Measurements from ENCODE around the gene TMEM221. TPM values are rescaled to one million over a fixed set of nuclear protein-coding genes. Genes with fewer than 3 reads are reported as not detected.
A peak's percentile ranks its signal among the peaks of the same experiment; 100 is the strongest.
"Not testable (repeated sequence)": the region's sequence is repeated elsewhere in the genome, so short reads cannot be mapped to it uniquely, and the experiment has no call there.

The TMEM221 gene
- 0.15 TPM for polyA plus RNA-seq (2013, experiment 1 of 2; ENCODE audit: insufficient read length)
- polyA plus RNA-seq (2013, experiment 2 of 2; ENCODE audit: insufficient read length): 0.17 TPM

DNA sequence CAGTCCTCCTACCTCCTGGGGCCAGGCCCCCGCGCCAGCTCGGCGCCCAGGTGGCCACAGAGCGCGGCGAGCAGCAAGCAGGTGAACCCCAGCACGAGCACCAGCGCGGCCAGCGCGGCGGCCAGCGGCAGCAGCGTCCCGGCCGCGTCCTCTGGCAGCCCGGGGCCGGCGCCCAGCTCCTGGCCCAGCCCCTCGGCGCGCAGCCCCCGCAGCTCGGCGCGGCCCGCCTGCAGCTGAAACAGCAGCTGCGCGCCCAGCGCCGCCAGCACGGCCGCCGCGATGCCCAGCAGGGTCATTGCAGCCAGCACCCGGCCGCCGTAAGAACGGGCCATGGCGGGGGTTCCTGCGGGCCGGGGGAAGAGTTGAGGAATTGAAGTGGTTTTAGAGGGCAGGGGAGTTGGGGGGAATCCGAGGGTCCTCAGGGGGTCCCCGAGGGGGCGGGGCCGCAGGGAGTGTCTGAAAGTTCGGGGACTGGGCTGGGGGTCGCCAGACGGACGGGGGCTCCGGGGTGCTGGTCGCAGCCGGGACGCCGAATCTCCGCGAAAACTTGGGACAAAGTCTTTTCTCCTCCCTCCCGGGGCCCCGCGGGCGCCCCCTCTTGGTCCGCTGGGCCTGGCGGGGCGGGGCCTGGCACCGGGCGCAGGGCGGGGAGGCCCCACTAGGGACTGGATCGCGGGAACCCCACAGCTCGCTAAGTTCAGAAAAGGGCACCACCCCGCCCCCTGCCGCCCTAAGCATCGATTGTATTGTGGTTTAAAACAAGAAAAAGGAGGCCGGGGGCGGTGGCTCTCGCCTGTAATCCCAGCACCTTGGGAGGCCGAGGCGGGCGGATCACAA is at the start of gene TMEM221:
Gene TMEM221 (minus strand): TSS at position 538 of the 837 bp plus-strand sequence. CDS start 206 bp downstream, at position 332.
- DNase-seq: no peak

GRCh38 chr19:17497149-17497798 is 48.8 kb upstream of the TMEM221 start:
- DNase-seq: no peak

DNA sequence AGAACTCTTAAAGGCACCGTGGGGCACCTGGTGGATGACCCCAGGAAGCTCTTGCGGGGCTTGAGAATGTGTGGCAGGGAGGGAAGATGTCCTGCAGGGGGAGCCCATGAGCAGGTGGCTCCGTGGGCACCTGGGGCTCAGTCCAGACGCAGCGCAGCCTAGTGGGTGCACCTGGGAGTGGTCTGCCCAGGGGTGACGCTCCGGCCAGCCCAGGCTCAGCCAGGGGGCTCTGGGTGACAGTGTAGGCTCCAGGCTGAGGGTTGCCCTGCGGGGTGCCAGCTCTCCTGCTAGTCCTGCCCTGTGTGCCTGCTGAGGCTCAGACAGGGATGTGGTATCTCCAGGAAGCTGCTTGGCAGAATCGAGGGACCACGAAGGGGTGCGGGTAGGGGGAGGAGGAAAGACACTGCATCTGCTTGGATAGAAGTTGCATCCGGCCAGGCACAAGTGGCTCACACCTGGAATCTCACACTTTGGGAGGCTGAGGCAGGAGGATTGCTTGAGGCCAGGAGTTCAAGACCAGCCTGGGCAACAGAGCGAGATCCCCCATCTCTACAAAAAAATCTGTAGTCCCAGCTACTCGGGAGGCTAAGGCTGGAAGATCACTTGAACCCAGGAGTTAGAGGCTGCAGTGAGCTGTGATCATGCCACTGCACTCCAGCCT is 48.0 kb upstream of the TMEM221 start:
- DNase-seq: peak; percentile 63

DNA sequence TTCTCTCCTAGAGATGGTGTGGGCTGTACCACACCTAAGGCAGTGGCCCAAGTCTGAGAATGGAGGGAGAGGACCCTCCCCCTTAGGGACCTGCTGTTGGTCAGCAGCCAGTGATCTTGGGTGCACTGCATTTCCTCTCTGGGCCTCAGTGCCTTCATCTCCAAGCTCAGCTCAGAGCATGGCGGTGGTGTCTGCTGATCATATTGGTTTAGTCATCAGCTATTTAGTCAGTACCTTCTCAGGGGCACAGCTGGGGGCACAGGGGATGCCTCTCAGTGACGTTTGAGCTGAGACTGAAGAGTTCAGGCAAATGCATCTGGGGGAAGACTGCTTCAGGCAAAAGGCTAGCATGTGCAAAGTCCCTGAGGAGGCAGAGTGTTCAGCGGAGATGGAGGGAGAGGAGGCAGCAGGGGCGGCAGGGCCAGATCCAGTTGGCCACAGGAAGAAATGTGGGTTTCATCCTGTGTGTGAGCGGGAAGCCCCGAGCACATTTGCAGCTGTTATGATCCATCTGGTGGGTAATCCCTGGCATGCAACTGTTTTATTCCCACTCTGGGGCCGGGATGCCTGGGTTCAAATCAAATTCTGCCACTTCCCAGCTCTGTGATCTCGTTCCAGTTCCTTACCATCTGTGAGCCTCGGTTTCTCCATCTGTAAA is 47.3 kb upstream of the TMEM221 start:
- no peak for DNase-seq

DNA sequence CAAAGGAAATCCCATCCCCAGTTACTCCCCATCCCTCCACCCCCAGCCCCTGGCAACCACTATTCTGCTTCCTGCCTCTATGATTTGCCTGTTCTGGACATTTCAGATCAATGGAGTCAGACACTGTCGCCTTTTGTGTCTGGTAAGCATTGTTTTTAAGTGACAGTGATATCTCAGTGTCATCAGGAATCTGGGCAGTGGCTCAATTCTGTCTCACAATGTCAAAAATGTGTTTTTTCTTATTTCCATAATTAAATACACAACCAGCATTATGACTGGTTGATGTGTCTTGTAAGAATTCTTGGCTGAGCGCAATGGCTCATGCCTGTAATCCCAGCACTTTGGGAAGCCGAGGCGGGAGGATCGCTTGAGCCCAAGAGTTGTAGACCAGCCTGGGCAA is 42.8 kb upstream of the TMEM221 start:
- peak; percentile 45 for DNase-seq

DNA sequence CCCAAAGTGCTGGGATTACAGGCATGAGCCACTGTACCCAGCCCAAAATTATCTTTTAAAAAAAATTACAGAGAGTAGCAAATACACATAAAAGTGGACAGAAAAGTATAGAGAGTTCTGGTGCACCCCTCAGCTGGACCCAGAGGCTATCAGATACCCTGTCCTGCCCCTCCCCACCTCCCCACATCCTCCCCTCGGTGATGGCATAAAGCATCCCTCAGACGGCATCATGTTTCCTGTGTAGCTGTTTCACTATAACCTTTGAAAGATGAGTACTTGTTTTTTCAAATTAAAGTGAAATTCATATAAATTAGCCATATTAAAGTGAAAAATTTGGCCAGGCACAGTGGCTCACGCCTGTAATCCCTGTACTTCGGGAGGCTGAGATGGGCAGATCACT is 41.9 kb upstream of the TMEM221 start:
- DNase-seq: no peak

DNA sequence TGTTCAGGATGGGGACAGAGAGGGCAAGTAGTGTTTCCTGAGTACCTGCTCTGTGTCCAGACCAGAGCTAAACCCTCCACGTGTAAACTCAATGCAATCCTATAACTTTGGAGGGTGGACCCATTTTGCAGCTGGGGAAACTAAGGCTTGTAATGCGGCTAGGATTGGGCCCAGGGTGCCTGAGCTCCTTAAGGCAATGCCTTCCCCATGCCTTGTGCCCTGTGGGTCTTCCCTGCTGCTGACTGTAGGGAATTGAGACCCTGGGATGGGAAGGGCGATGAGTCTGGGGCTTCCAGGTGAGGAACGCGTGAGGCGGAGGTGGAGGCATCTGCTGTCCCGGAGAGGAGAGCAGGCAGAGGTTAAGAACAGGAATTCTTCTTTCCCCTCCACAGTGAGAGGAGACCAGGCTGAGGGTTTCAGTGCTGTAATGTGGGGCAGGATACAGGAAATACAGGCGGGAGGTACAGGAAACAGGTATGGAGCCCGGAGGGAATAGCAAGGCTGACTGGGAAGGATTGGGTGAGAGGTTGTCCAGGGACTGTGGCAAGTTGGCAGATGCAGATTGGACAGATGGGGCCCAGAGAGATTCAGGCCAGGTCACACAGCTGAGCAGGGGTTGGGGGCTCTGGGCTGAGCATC is 41.0 kb upstream of the TMEM221 start:
- DNase-seq: no peak

GRCh38 chr19:17488593-17489391 is 40.3 kb upstream of the TMEM221 start:
- DNase-seq: no peak

DNA sequence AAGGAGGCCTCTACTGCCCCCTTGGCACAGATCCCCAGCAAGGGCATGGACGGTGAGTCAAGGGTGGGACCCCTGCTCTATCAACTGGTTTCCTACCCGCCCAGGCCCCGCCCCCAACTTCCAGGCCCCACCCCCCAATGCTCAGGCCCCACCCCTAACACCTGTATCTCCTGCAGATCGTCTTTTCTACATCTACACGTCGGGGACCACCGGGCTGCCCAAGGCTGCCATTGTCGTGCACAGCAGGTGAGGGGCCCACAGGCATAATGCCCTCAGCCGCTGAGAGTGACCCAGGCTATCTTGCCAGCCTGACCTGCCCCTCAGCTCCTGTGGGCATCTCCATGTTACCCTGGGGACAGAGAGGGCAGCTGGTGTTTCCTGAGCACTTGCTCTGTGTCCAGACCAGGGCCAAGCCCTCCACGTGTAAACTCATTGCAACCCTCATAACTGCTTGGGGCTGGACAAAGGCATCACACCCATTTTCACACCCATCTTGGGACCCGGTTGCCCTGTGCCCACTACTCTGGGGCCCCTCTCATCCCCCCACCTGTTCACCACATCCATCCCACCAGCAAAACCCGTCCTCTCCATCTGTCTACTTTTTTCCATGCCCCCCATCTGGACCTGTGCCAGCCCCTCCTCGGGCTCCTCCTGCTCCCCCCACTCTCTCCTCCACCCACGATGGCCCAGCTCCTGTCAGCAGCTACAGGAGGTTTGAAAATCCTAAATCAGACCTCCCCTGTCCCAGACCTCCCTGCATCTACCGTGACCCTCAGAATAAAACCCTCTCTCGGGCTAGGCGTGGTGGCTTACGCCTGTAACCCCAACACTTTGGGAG is 39.0 kb upstream of the TMEM221 start:
- no peak for DNase-seq

- no peak for DNase-seq
Measured at GRCh38 chr19:17486545-17487240, 38.2 kb upstream of the TMEM221 start.

GRCh38 chr19:17484520-17485185 is 36.2 kb upstream of the TMEM221 start:
- no peak for DNase-seq

DNA sequence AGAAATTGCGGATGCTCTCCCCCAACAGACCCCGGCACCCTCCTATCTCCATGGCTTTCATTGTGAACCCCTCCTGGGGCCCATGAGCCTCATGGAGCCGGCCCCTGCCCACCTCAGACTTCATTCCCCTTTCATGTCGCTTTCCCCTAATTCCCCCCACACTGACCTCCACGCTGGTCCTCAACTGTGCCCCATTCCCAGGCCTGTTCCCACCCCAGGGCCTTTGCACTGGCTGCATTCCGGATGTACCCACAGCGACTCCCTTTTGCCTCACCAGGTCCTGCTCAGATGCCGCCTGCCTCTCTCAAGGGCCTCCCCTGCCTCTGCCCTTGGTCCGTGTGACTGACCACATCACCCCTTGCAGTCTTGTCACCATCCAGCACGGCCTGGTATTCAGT is 35.1 kb upstream of the TMEM221 start:
- DNase-seq: no peak

DNA sequence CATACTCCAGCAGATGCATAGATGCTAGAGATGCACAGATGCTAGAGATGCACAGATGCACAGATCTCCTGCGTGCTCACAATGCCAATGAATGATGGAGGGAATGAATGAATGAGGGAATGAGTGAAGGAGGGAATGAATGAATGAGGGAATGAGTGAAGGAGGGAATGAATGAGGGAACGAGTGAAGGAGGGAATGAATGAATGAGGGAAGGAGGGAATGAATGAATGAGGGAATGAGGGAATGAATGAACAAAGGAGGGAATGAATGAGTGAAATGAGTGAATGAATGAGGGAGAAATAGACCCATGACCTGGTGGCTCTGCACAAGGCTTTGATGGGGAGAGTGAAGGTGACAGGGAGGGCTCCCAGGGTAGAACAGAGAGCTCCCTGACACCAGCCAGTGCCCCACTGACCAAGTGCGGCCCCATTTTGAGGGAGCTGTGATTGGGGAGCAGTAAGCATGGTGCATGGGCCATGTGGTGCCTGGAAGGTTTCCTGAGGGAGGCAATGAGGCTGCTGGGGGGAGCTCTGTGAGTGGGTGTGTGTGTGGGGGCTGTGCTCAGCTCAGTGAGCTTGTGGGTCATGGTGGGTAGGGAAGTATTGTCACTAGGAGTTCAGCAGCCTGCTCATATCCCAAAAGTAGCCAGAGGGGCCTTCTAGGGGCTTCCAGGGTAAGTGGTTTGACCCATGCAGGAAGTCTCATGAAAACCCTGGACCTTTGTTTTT is 34.6 kb upstream of the TMEM221 start:
- DNase-seq: no peak

DNA sequence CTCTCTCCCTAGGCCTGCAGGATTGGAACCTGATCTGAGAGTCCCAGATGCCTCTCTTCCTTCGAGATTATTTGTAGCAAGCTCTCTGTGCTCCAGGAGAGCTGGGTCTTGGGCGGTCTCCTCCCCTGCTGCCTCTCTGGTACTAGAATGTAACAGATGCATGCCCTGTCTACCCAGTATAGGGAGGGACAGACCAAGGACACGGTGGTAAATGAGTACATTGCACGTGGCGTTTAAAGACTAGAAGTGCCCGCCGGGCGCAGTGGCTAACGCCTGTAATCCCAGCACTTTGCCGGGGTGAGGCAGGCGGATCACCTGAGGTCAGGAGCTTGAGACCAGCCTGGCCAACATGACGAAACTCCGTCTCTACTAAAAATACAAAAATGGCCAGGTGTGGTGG is 33.5 kb upstream of the TMEM221 start:
- DNase-seq: no peak

DNA sequence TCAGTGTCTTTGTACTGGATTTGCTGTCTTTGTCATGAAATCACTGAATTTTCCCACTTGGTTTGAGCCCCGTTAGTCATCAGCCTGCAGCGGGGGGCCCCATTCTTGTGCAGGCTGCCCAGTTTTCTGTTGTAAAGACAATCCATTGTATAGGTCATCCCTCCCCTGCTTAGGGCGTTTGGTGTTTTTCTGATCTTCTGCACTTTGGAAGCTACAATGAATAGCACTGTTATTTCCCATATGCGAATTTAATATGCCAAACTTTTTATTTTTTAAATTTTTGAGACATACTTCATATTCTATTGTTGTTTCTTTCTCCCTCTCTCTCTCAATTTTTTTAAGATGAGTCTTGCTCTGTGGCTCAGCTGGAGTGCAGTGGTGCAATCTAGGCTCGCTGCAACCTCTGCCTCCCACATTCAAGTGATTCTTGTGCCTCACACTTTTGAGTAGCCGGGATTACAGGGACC is 30.9 kb upstream of the TMEM221 start:
- DNase-seq: peak; percentile 82

- DNase-seq: no peak
Measured at GRCh38 chr19:17475541-17476115, 27.2 kb upstream of the TMEM221 start.

GRCh38 chr19:17475011-17475540 is 26.6 kb upstream of the TMEM221 start:
- DNase-seq: not testable (repeated sequence)

GRCh38 chr19:17473041-17473440 is 24.6 kb upstream of the TMEM221 start:
- DNase-seq: peak; percentile 88

All from fibroblast of skin of abdomen (primary cell).